Activated naive CD8-positive, alpha-beta T cell (primary cell): Measurements from ENCODE around the gene DRD1.

Source experiments
- H3K27ac Mint-ChIP-seq: one replicate; pipeline ENCODE4 v1.8.0; 2021; ENCODE audit warnings: mixed read lengths
- H3K27me3 Mint-ChIP-seq: one replicate; pipeline ENCODE4 v1.8.0; 2021; ENCODE audit warnings: mixed read lengths
- H3K36me3 Mint-ChIP-seq: one replicate; pipeline ENCODE4 v1.8.0; 2021; ENCODE audit warnings: mixed read lengths
- H3K4me1 Mint-ChIP-seq: one replicate; pipeline ENCODE4 v1.8.0; 2021; ENCODE audit warnings: low read depth, mixed read lengths
- H3K4me3 Mint-ChIP-seq: one replicate; pipeline ENCODE4 v1.8.0; 2021; ENCODE audit warnings: mild to moderate bottlenecking, mixed read lengths
- H3K9me3 Mint-ChIP-seq: one replicate; pipeline ENCODE4 v1.8.0; 2021; ENCODE audit warnings: low read depth, mixed read lengths

DRD1 gene

GRCh38 chr5:175477440-175477839, 33.5 kb upstream of the DRD1 start:
- Mint-ChIP-seq H3K36me3 (peaks cover 22% of the 10 kb centered on the region), H3K4me1 (peaks cover 39% of the 10 kb centered on the region), H3K9me3 (no peaks in the 10 kb centered on the region), H3K4me3 (peak overlapping the region; percentile 91), H3K27me3 (no peaks in the 10 kb centered on the region), H3K27ac (peak overlapping the region; percentile 82)

- H3K36me3 Mint-ChIP-seq: peaks cover 7% of the 10 kb centered on the region
- H3K4me1 Mint-ChIP-seq: peaks cover 26% of the 10 kb centered on the region
- no peak overlapping the region for H3K27ac Mint-ChIP-seq
- H3K27me3 Mint-ChIP-seq: no peaks in the 10 kb centered on the region
- no peaks in the 10 kb centered on the region for H3K9me3 Mint-ChIP-seq
- no peak overlapping the region for H3K4me3 Mint-ChIP-seq
These were observed 31.3 kb upstream of the DRD1 start for GRCh38 chr5:175475248-175475647.

GRCh38 chr5:175472378-175472777, 28.4 kb upstream of the DRD1 start:
- Mint-ChIP-seq H3K4me3 (no peak overlapping the region), H3K4me1 (peaks cover 19% of the 10 kb centered on the region), H3K36me3 (peaks cover 2% of the 10 kb centered on the region), H3K9me3 (no peaks in the 10 kb centered on the region), H3K27ac (no peak overlapping the region), H3K27me3 (no peaks in the 10 kb centered on the region)

GRCh38 chr5:175471628-175472027, 27.6 kb upstream of the DRD1 start:
- no peak overlapping the region for H3K4me3 Mint-ChIP-seq
- H3K4me1 Mint-ChIP-seq: peaks cover 17% of the 10 kb centered on the region
- no peaks in the 10 kb centered on the region for H3K9me3 Mint-ChIP-seq
- peaks cover 2% of the 10 kb centered on the region for H3K36me3 Mint-ChIP-seq
- H3K27ac Mint-ChIP-seq: no peak overlapping the region
- no peaks in the 10 kb centered on the region for H3K27me3 Mint-ChIP-seq

GRCh38 chr5:175471196-175471595, 27.2 kb upstream of the DRD1 start:
- no peaks in the 10 kb centered on the region for H3K9me3 Mint-ChIP-seq
- H3K27ac Mint-ChIP-seq: no peak overlapping the region
- no peaks in the 10 kb centered on the region for H3K27me3 Mint-ChIP-seq
- H3K4me3 Mint-ChIP-seq: no peak overlapping the region
- H3K36me3 Mint-ChIP-seq: peaks cover 2% of the 10 kb centered on the region
- H3K4me1 Mint-ChIP-seq: peaks cover 16% of the 10 kb centered on the region

- no peaks in the 10 kb centered on the region for H3K9me3 Mint-ChIP-seq
- peaks cover 14% of the 10 kb centered on the region for H3K4me1 Mint-ChIP-seq
- H3K36me3 Mint-ChIP-seq: peaks cover 2% of the 10 kb centered on the region
- H3K27me3 Mint-ChIP-seq: no peaks in the 10 kb centered on the region
- no peak overlapping the region for H3K4me3 Mint-ChIP-seq
- H3K27ac Mint-ChIP-seq: no peak overlapping the region
These were observed 26.8 kb upstream of the DRD1 start for GRCh38 chr5:175470781-175471180.

- Mint-ChIP-seq H3K27me3 (no peaks in the 10 kb centered on the region), H3K4me3 (no peak overlapping the region), H3K36me3 (peaks cover 2% of the 10 kb centered on the region), H3K4me1 (peaks cover 22% of the 10 kb centered on the region), H3K9me3 (no peaks in the 10 kb centered on the region), H3K27ac (no peak overlapping the region)
These were observed 25.9 kb upstream of the DRD1 start for GRCh38 chr5:175469916-175470315.

- Mint-ChIP-seq H3K27ac (no peak overlapping the region), H3K4me3 (no peak overlapping the region), H3K9me3 (no peaks in the 10 kb centered on the region), H3K4me1 (peaks cover 31% of the 10 kb centered on the region), H3K36me3 (peaks cover 2% of the 10 kb centered on the region), H3K27me3 (no peaks in the 10 kb centered on the region)
These were observed 24.9 kb upstream of the DRD1 start for GRCh38 chr5:175468892-175469291.

GRCh38 chr5:175467983-175468690, 24.2 kb upstream of the DRD1 start:
- no peaks in the 10 kb centered on the region for H3K27me3 Mint-ChIP-seq
- H3K4me1 Mint-ChIP-seq: peaks cover 31% of the 10 kb centered on the region
- no peak overlapping the region for H3K27ac Mint-ChIP-seq
- no peak overlapping the region for H3K4me3 Mint-ChIP-seq
- no peaks in the 10 kb centered on the region for H3K9me3 Mint-ChIP-seq
- H3K36me3 Mint-ChIP-seq: peaks cover 2% of the 10 kb centered on the region

GRCh38 chr5:175466700-175467318, 22.8 kb upstream of the DRD1 start:
- H3K27me3 Mint-ChIP-seq: no peaks in the 10 kb centered on the region
- peaks cover 28% of the 10 kb centered on the region for H3K4me1 Mint-ChIP-seq
- H3K27ac Mint-ChIP-seq: no peak overlapping the region
- peaks cover 2% of the 10 kb centered on the region for H3K36me3 Mint-ChIP-seq
- no peak overlapping the region for H3K4me3 Mint-ChIP-seq
- no peaks in the 10 kb centered on the region for H3K9me3 Mint-ChIP-seq

GRCh38 chr5:175465282-175465681, 21.3 kb upstream of the DRD1 start:
- Mint-ChIP-seq H3K4me3 (no peak overlapping the region), H3K27ac (no peak overlapping the region), H3K9me3 (no peaks in the 10 kb centered on the region), H3K27me3 (no peaks in the 10 kb centered on the region), H3K4me1 (peaks cover 23% of the 10 kb centered on the region), H3K36me3 (peaks cover 1% of the 10 kb centered on the region)

GRCh38 chr5:175464942-175465233, 20.9 kb upstream of the DRD1 start:
- Mint-ChIP-seq H3K36me3 (no peaks in the 10 kb centered on the region), H3K9me3 (no peaks in the 10 kb centered on the region), H3K27me3 (no peaks in the 10 kb centered on the region), H3K27ac (peak overlapping the region; percentile 58), H3K4me1 (peaks cover 25% of the 10 kb centered on the region), H3K4me3 (peak overlapping the region; percentile 0)

GRCh38 chr5:175464074-175464941, 20.3 kb upstream of the DRD1 start:
- Mint-ChIP-seq H3K4me1 (peaks cover 25% of the 10 kb centered on the region), H3K27me3 (no peaks in the 10 kb centered on the region), H3K4me3 (peak overlapping the region; percentile 0), H3K27ac (peak overlapping the region; percentile 58), H3K36me3 (no peaks in the 10 kb centered on the region), H3K9me3 (no peaks in the 10 kb centered on the region)

GRCh38 chr5:175463641-175464040, 19.7 kb upstream of the DRD1 start:
- H3K27me3 Mint-ChIP-seq: no peaks in the 10 kb centered on the region
- H3K9me3 Mint-ChIP-seq: no peaks in the 10 kb centered on the region
- H3K4me1 Mint-ChIP-seq: peaks cover 25% of the 10 kb centered on the region
- peak overlapping the region; percentile 10 for H3K27ac Mint-ChIP-seq
- no peak overlapping the region for H3K4me3 Mint-ChIP-seq
- H3K36me3 Mint-ChIP-seq: no peaks in the 10 kb centered on the region

GRCh38 chr5:175461370-175461769, 17.4 kb upstream of the DRD1 start:
- no peaks in the 10 kb centered on the region for H3K27me3 Mint-ChIP-seq
- H3K27ac Mint-ChIP-seq: no peak overlapping the region
- H3K4me1 Mint-ChIP-seq: peaks cover 24% of the 10 kb centered on the region
- H3K36me3 Mint-ChIP-seq: no peaks in the 10 kb centered on the region
- no peak overlapping the region for H3K4me3 Mint-ChIP-seq
- H3K9me3 Mint-ChIP-seq: no peaks in the 10 kb centered on the region
